ENCODE measurements around the gene CIRBP. TPM values are rescaled to one million over a fixed set of nuclear protein-coding genes. Genes with fewer than 3 reads are reported as not detected.

The CIRBP gene
- polyA plus RNA-seq, 2 donors = 231 to 265 TPM

DNA sequence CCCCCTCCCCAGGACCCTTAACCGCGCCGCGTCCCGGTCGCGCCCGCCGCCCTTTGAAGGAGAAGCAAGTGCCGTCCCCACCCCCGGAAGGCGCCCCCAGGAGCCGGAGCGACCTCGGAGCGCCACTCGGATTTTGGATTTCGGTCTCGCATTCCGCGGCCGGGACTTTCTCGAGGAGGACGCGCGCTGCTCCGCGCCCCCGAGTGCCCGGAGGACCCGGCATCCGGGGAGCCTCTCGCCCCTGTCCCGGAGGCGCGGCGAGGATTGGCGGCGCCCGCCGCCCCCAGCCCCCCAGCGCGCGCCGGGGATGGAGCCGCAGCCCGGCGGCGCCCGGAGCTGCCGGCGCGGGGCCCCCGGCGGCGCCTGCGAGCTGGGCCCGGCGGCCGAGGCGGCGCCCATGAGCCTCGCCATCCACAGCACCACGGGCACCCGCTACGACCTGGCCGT, 19.1 kb upstream of the CIRBP start:
- peaks cover 4 to 16% of the 10 kb centered on the region in 2 donors for H3K36me3 ChIP-seq (ENCODE audit: control insufficient read depth in 2 of 2, insufficient read depth in 2 of 2, low read length in 1 of 2)
- H3K9me3 ChIP-seq (ENCODE audit: control insufficient read depth in 2 of 2, insufficient read depth in 1 of 2, low read depth in 1 of 2, low read length in 1 of 2) = no peaks in the 10 kb centered on the region
- peak overlapping the region; percentile 98 to 99 for H3K27ac ChIP-seq (ENCODE audit: low read depth in 2 of 2, low read length in 1 of 2)
- WGBS, 2 donors = 0 to 1% methylated on average over 49 to 67 of the region's 67 CpGs
- H3K27me3 ChIP-seq (ENCODE audit: control insufficient read depth in 1 of 2, insufficient read depth in 2 of 2, low read length in 2 of 2) = no peaks in the 10 kb centered on the region
- H3K4me1 ChIP-seq (ENCODE audit: control insufficient read depth in 2 of 2, insufficient read depth in 2 of 2, low read length in 1 of 2) = peaks cover 11 to 31% of the 10 kb centered on the region in 2 donors
- H3K4me3 ChIP-seq (ENCODE audit: low read depth in 1 of 2, low read length in 2 of 2) = peak overlapping the region; percentile 82 to 86

- WGBS, 2 donors = 1 to 2% methylated on average over 69 to 90 of the region's 90 CpGs
- no peaks in the 10 kb centered on the region for H3K9me3 ChIP-seq (ENCODE audit: control insufficient read depth in 2 of 2, insufficient read depth in 1 of 2, low read depth in 1 of 2, low read length in 1 of 2)
- peaks cover 8 to 22% of the 10 kb centered on the region in 2 donors for H3K36me3 ChIP-seq (ENCODE audit: control insufficient read depth in 2 of 2, insufficient read depth in 2 of 2, low read length in 1 of 2)
- peak overlapping the region; percentile 98 to 99 for H3K27ac ChIP-seq (ENCODE audit: low read depth in 2 of 2, low read length in 1 of 2)
- H3K4me3 ChIP-seq (ENCODE audit: low read depth in 1 of 2, low read length in 2 of 2) = peak overlapping the region; percentile 82 to 86
- H3K4me1 ChIP-seq (ENCODE audit: control insufficient read depth in 2 of 2, insufficient read depth in 2 of 2, low read length in 1 of 2) = peaks cover 9 to 35% of the 10 kb centered on the region in 2 donors
- H3K27me3 ChIP-seq (ENCODE audit: control insufficient read depth in 1 of 2, insufficient read depth in 2 of 2, low read length in 2 of 2) = no peaks in the 10 kb centered on the region
These were observed 18.5 kb upstream of the CIRBP start for GRCh38 chr19:1250437-1251260.

GRCh38 chr19:1251330-1252220, 17.6 kb upstream of the CIRBP start:
- 1 to 2% methylated on average over 26 to 41 of the region's 41 CpGs for WGBS, 2 donors
- H3K27ac ChIP-seq (ENCODE audit: low read depth in 2 of 2, low read length in 1 of 2) = peak overlapping the region; percentile 98 to 99
- no peaks in the 10 kb centered on the region for H3K27me3 ChIP-seq (ENCODE audit: control insufficient read depth in 1 of 2, insufficient read depth in 2 of 2, low read length in 2 of 2)
- H3K4me1 ChIP-seq (ENCODE audit: control insufficient read depth in 2 of 2, insufficient read depth in 2 of 2, low read length in 1 of 2) = peaks cover 7 to 29% of the 10 kb centered on the region in 2 donors
- H3K36me3 ChIP-seq (ENCODE audit: control insufficient read depth in 2 of 2, insufficient read depth in 2 of 2, low read length in 1 of 2) = peaks cover 11 to 28% of the 10 kb centered on the region in 2 donors
- peak overlapping the region; percentile 82 to 86 for H3K4me3 ChIP-seq (ENCODE audit: low read depth in 1 of 2, low read length in 2 of 2)
- H3K9me3 ChIP-seq (ENCODE audit: control insufficient read depth in 2 of 2, insufficient read depth in 1 of 2, low read depth in 1 of 2, low read length in 1 of 2) = no peaks in the 10 kb centered on the region

GRCh38 chr19:1252221-1252820, 16.8 kb upstream of the CIRBP start:
- H3K36me3 ChIP-seq (ENCODE audit: control insufficient read depth in 2 of 2, insufficient read depth in 2 of 2, low read length in 1 of 2) = peaks cover 16 to 34% of the 10 kb centered on the region in 2 donors
- H3K9me3 ChIP-seq (ENCODE audit: control insufficient read depth in 2 of 2, insufficient read depth in 1 of 2, low read depth in 1 of 2, low read length in 1 of 2) = no peaks in the 10 kb centered on the region
- H3K4me1 ChIP-seq (ENCODE audit: control insufficient read depth in 2 of 2, insufficient read depth in 2 of 2, low read length in 1 of 2) = peaks cover 7 to 29% of the 10 kb centered on the region in 2 donors
- peak overlapping the region; percentile 98 to 99 for H3K27ac ChIP-seq (ENCODE audit: low read depth in 2 of 2, low read length in 1 of 2)
- 0 to 1% methylated on average over 26 to 30 of the region's 30 CpGs for WGBS, 2 donors
- H3K27me3 ChIP-seq (ENCODE audit: control insufficient read depth in 1 of 2, insufficient read depth in 2 of 2, low read length in 2 of 2) = no peaks in the 10 kb centered on the region
- H3K4me3 ChIP-seq (ENCODE audit: low read depth in 1 of 2, low read length in 2 of 2) = peak overlapping the region; percentile 82 to 86

DNA sequence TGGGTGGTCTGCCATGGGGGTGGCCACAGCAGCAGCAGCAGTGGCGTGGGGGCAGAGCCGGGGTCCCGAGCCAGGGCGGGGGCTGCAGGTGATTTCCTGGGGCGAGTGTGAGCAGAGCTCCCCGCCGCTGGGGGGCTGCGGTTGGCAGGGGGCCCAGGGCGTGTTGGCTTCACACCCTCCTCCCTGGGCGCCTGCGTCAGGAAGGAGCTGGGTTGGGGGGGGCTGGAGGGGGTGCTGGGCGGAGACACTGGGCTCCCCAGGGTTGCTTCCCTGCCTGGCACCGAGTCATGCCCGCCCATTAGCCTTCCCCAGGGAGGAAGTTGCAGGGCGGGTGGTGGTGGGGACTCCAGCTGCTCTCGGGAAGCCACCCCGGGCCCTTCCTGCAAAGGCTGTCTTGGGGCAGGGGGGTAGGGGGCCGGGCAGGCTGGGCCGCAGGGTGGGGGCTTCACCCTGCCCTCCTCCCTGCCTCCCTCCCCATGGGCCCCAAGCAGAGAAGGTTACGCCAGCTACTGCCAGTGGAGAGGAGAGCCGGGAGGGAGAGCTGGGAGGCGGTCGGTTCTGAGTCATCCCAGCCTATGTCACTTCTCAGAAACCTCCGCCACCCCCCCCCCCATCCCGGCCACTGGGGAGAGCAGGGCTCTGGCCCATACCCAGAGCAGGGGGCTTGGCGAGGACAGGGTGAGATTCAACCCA, 16.2 kb upstream of the CIRBP start:
- Histone ChIP-seq H3K27me3 (ENCODE audit: control insufficient read depth in 1 of 2, insufficient read depth in 2 of 2, low read length in 2 of 2) (no peaks in the 10 kb centered on the region), H3K4me3 (ENCODE audit: low read depth in 1 of 2, low read length in 2 of 2) (peak overlapping the region; percentile 82 to 86), H3K9me3 (ENCODE audit: control insufficient read depth in 2 of 2, insufficient read depth in 1 of 2, low read depth in 1 of 2, low read length in 1 of 2) (no peaks in the 10 kb centered on the region), H3K4me1 (ENCODE audit: control insufficient read depth in 2 of 2, insufficient read depth in 2 of 2, low read length in 1 of 2) (peaks cover 7 to 25% of the 10 kb centered on the region in 2 donors), H3K36me3 (ENCODE audit: control insufficient read depth in 2 of 2, insufficient read depth in 2 of 2, low read length in 1 of 2) (peaks cover 16 to 36% of the 10 kb centered on the region in 2 donors), H3K27ac (ENCODE audit: low read depth in 2 of 2, low read length in 1 of 2) (peak overlapping the region; percentile 98 to 99)
- WGBS, 2 donors = 0 to 1% methylated on average over 18 to 26 of the region's 26 CpGs

DNA sequence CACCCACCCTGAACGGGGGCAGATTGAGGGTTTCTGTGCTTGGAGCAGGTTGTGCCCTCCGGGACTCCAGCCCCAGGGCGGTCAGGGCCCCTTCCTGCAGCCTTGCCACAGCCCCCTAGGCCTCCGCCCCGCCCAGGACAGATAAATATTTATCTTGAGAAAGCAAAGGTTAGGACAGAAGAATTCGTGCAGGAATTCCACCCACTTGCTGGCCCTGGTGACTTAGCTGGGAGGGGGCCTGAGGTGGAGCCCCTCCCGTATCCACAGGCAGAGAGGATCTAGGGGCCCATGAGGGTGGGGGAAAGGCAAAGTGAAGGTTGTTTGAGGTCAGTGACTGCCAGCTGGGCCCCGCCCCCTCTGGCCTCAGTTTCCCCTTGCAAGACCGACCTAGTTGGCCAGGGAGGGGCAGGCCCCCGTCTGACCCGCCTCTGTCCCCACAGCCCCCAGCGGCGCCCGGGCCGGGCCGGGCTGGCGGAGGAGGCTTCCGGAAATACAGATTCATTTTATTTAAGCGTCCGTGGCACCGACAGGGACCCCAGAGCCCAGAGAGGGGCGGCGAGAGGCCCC, 15.5 kb upstream of the CIRBP start:
- no peaks in the 10 kb centered on the region for H3K9me3 ChIP-seq (ENCODE audit: control insufficient read depth in 2 of 2, insufficient read depth in 1 of 2, low read depth in 1 of 2, low read length in 1 of 2)
- H3K27ac ChIP-seq (ENCODE audit: low read depth in 2 of 2, low read length in 1 of 2) = peak overlapping the region; percentile 98 to 99
- peak overlapping the region; percentile 13 to 86 for H3K4me3 ChIP-seq (ENCODE audit: low read depth in 1 of 2, low read length in 2 of 2)
- H3K4me1 ChIP-seq (ENCODE audit: control insufficient read depth in 2 of 2, insufficient read depth in 2 of 2, low read length in 1 of 2) = peaks cover 7 to 27% of the 10 kb centered on the region in 2 donors
- H3K27me3 ChIP-seq (ENCODE audit: control insufficient read depth in 1 of 2, insufficient read depth in 2 of 2, low read length in 2 of 2) = no peaks in the 10 kb centered on the region
- 17 to 23% methylated on average over 23 of the region's 23 CpGs for WGBS, 2 donors
- H3K36me3 ChIP-seq (ENCODE audit: control insufficient read depth in 2 of 2, insufficient read depth in 2 of 2, low read length in 1 of 2) = peaks cover 16 to 39% of the 10 kb centered on the region in 2 donors

DNA sequence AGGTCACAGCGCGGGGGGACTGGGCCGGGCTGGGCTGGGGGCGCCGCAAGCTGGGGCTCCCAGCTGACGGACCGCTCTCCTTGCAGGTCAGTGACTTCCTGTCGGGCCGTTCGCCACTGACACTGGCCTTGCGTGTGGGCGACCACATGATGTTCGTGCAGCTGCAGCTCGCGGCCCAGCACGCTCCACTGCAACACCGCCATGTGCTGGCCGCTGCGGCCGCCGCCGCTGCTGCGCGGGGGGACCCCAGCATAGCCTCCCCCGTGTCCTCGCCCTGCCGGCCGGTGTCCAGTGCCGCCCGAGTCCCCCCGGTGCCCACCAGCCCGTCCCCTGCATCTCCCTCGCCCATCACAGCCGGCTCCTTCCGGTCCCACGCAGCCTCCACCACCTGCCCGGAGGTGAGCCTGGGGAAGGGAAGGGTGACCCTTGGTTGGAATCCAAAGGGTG, 15.0 kb upstream of the CIRBP start:
- H3K4me1 ChIP-seq (ENCODE audit: control insufficient read depth in 2 of 2, insufficient read depth in 2 of 2, low read length in 1 of 2) = peaks cover 8 to 27% of the 10 kb centered on the region in 2 donors
- no peaks in the 10 kb centered on the region for H3K27me3 ChIP-seq (ENCODE audit: control insufficient read depth in 1 of 2, insufficient read depth in 2 of 2, low read length in 2 of 2)
- peak overlapping the region in 1 of 2 donors; percentile 13 for H3K4me3 ChIP-seq (ENCODE audit: low read depth in 1 of 2, low read length in 2 of 2)
- no peaks in the 10 kb centered on the region for H3K9me3 ChIP-seq (ENCODE audit: control insufficient read depth in 2 of 2, insufficient read depth in 1 of 2, low read depth in 1 of 2, low read length in 1 of 2)
- 52 to 66% methylated on average over 37 of the region's 37 CpGs for WGBS, 2 donors
- peaks cover 16 to 39% of the 10 kb centered on the region in 2 donors for H3K36me3 ChIP-seq (ENCODE audit: control insufficient read depth in 2 of 2, insufficient read depth in 2 of 2, low read length in 1 of 2)
- peak overlapping the region; percentile 98 to 99 for H3K27ac ChIP-seq (ENCODE audit: low read depth in 2 of 2, low read length in 1 of 2)

DNA sequence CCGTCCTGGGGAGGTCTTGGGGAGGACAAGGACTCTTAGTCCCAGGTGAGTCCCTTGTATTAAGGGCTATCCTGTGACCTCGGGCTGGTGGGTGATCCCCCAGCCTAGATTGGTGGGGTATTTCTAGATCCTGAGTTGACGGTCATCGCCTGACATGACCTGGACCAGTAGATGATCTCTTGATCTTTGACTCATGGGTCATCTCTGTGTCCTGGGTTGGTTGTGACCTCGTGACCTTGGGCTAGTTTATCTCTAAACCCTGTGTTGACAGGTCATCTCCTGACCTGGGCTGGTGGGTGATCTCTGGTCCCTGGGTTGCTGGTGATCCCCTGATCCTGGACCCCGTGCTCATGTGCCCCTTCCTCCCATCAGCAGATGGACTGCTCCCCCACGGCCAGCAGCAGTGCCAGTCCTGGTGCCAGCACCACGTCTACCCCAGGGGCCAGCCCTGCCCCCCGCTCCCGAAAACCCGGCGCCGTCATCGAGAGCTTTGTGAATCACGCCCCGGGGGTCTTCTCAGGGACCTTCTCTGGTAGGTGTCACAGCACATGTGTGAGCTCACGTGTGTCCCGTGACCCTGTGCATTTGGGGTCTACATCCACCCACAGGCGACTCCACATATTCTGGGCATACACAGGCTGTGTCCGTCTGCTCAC, 14.5 kb upstream of the CIRBP start:
- Histone ChIP-seq H3K9me3 (ENCODE audit: control insufficient read depth in 2 of 2, insufficient read depth in 1 of 2, low read depth in 1 of 2, low read length in 1 of 2) (no peaks in the 10 kb centered on the region), H3K4me3 (ENCODE audit: low read depth in 1 of 2, low read length in 2 of 2) (no peak overlapping the region), H3K4me1 (ENCODE audit: control insufficient read depth in 2 of 2, insufficient read depth in 2 of 2, low read length in 1 of 2) (peaks cover 12 to 32% of the 10 kb centered on the region in 2 donors), H3K27ac (ENCODE audit: low read depth in 2 of 2, low read length in 1 of 2) (peak overlapping the region; percentile 98 to 99), H3K36me3 (ENCODE audit: control insufficient read depth in 2 of 2, insufficient read depth in 2 of 2, low read length in 1 of 2) (peaks cover 16 to 39% of the 10 kb centered on the region in 2 donors), H3K27me3 (ENCODE audit: control insufficient read depth in 1 of 2, insufficient read depth in 2 of 2, low read length in 2 of 2) (no peaks in the 10 kb centered on the region)
- 73 to 78% methylated on average over 20 of the region's 20 CpGs for WGBS, 2 donors

Data from esophagus (tissue), 2 donors.